ENCODE results near the gene MAG. TPM values are rescaled to one million over a fixed set of nuclear protein-coding genes. Genes with fewer than 3 reads are reported as not detected.
A peak's percentile ranks its signal among the peaks of the same experiment; 100 is the strongest.

Gene MAG
- total and polyA plus RNA-seq, 10 of the 15 experiments (the other 5 are each of a cell fraction or from before 2014, with no cell fraction given) = 0.03 to 0.82 (median 0.17) TPM; not detected in 2

GRCh38 chr19:35247526-35248309, 44.2 kb upstream of the MAG start (continued):
- 0 out of 2 replicates have a peak, but pooled peaks have one; percentile 48 for TF ChIP-seq ZNF687 (IDR thresholded peaks at IDR 0.05)
- no peak for TF ChIP-seq ZNF24 (IDR thresholded peaks at IDR 0.05)
- peak; percentile 37 for TF ChIP-seq NRF1 (conservative IDR thresholded peaks at IDR 0.05; ENCODE audit: low read depth, low read length)
- no peak for TF ChIP-seq NFYA (IDR thresholded peaks at IDR 0.05; ENCODE audit: borderline replicate concordance, low read depth, low read length)
- TF ChIP-seq JUNB (IDR thresholded peaks at IDR 0.05) = no peak
- TF ChIP-seq SUZ12 (IDR thresholded peaks at IDR 0.05; ENCODE audit: unreplicated experiment) = no peak
- no peak for TF ChIP-seq ATF2 (IDR thresholded peaks at IDR 0.05; ENCODE audit: low read length)
- TF ChIP-seq SMAD5 (IDR thresholded peaks at IDR 0.05; ENCODE audit: low read depth) = no peak
- TF ChIP-seq TCF7 (IDR thresholded peaks at IDR 0.05; ENCODE audit: borderline replicate concordance) = no peak
- peak; percentile 45; the same call in 1 of the 2 replicates for TF ChIP-seq PAX5 (IDR thresholded peaks at IDR 0.05; ENCODE audit: borderline replicate concordance, low read depth, low read length)
- TF ChIP-seq CHD4 (IDR thresholded peaks at IDR 0.05) = no peak
- no peak for TF ChIP-seq ZSCAN29 (IDR thresholded peaks at IDR 0.05)
- no peak; the same call in 1 of the 2 replicates for TF ChIP-seq NFIC (IDR thresholded peaks at IDR 0.05; ENCODE audit: low read depth, low read length)
- no peak for TF ChIP-seq CUX1 (IDR thresholded peaks at IDR 0.05; ENCODE audit: insufficient replicate concordance, low read depth, low read length)
- no peak for TF ChIP-seq SIX5 (IDR thresholded peaks at IDR 0.05; ENCODE audit: low read depth, low read length, severe bottlenecking)
- peak; percentile 93 for TF ChIP-seq MLLT1 (IDR thresholded peaks at IDR 0.05)
- no peak for TF ChIP-seq RBBP5 (conservative IDR thresholded peaks at IDR 0.05)

All from GM12878 (cell line).